GM12878 (cell line): ENCODE measurements around the gene MIA2. TPM values are rescaled to one million over a fixed set of nuclear protein-coding genes. Genes with fewer than 3 reads are reported as not detected.

Experiments
- ATAC-seq: fragments of 200-7000 bp; cut with Tn5 transposase; 3 replicates; pipeline ENCODE4 v1.9.1; 2020; ENCODE audit warnings: mild to moderate bottlenecking, moderate library complexity
- BruUV-seq: library from RNA; stranded (reverse); fragments of 400-500 nt; replicated peaks from 2 replicates; lab custom pipeline; 2021; lab: Mats Ljungman, UMichigan
- CTCF ChIA-PET: fragments of 300-600 bp; sonication (Branson Sonifier 250); formaldehyde crosslinking; extraction: SDS; loops from one replicate; lab custom pipeline; 2021; ENCODE audit warnings: inconsistent platforms; lab: Yijun Ruan, JAX
- POLR2A ChIA-PET: fragments of 350-600 bp; formaldehyde crosslinking; extraction: SDS; loops from one replicate; lab custom pipeline; 2021; ENCODE audit warnings: inconsistent platforms; lab: Charles Lee
- RAD21 ChIA-PET: fragments of 300-600 bp; sonication (Branson Sonifier 250); formaldehyde crosslinking; loops from one replicate; lab custom pipeline; 2023; ENCODE audit warnings: antibody characterized with exemption; ENCODE audit not compliant: unreplicated experiment; lab: Charles Lee
- SMC1A ChIA-PET: fragments of 300-600 bp; sonication (Branson Sonifier 250); formaldehyde crosslinking; loops from one replicate; lab custom pipeline; 2023; ENCODE audit not compliant: unreplicated experiment, uncharacterized antibody; lab: Charles Lee
- DNase-seq: peaks from one replicate; pipeline ENCODE4 v3.0.0-alpha.2; 2011; ENCODE audit warnings: low read depth, low spot score
- FAIRE-seq: peaks from 3 replicates; lab custom pipeline; 2011; peaks lifted over from hg19 to GRCh38; lab: Jason Lieb, UNC
- H2AFZ ChIP-seq: 2 replicates; pipeline ENCODE4 v1.6.0; 2011; ENCODE audit warnings: low read depth, low read length, control low read depth; ENCODE audit not compliant: control insufficient read depth
- H3K27ac ChIP-seq: 2 replicates; pipeline ENCODE4 v1.5.1; 2011; ENCODE audit warnings: control low read depth; ENCODE audit not compliant: control insufficient read depth, insufficient read depth
- H3K27me3 ChIP-seq, 2 experiments: replicated peaks in 1 of 2; 2 replicates each; pipeline versions ENCODE4 v1.6.0 to v1.6.1; 2011; ENCODE audit warnings: low read length in 1 of 2; ENCODE audit not compliant: control insufficient read depth in 2 of 2, insufficient read depth in 2 of 2
- H3K36me3 ChIP-seq, 2 experiments: 2 replicates each; pipeline ENCODE4 v1.5.1; 2011; ENCODE audit warnings: low read length in 1 of 2; ENCODE audit not compliant: control insufficient read depth in 2 of 2, insufficient read depth in 2 of 2
- H3K4me1 ChIP-seq: 2 replicates; pipeline ENCODE4 v1.6.1; 2011; ENCODE audit warnings: mild to moderate bottlenecking, low read length, moderate library complexity, mixed read lengths; ENCODE audit not compliant: control insufficient read depth, insufficient read depth
- H3K4me2 ChIP-seq: 2 replicates; pipeline ENCODE4 v1.6.0; 2011; ENCODE audit warnings: control low read depth; ENCODE audit not compliant: control insufficient read depth, insufficient read depth
- H3K4me3 ChIP-seq: fragments of 200-600 bp; sonication (generic); 2 replicates; pipeline ENCODE4 v1.5.1; 2016
- H3K79me2 ChIP-seq: 2 replicates; pipeline ENCODE4 v1.6.0; 2011; ENCODE audit warnings: low read length; ENCODE audit not compliant: control insufficient read depth, insufficient read depth
- H3K9ac ChIP-seq: 2 replicates; pipeline ENCODE4 v1.8.0; 2011; ENCODE audit warnings: low read length, control low read depth, mixed read lengths; ENCODE audit not compliant: control insufficient read depth, insufficient read depth
- H3K9me3 ChIP-seq: replicated peaks from 3 replicates; pipeline ENCODE4 v1.5.1; 2011; ENCODE audit warnings: mild to moderate bottlenecking, low read length; ENCODE audit not compliant: control insufficient read depth, insufficient read depth
- H4K20me1 ChIP-seq: 2 replicates; pipeline ENCODE4 v1.6.0; 2011; ENCODE audit not compliant: control insufficient read depth, insufficient read depth
- CREB1 ChIP-seq: IDR thresholded peaks from 2 replicates; pipeline ENCODE4 v1.6.1; 2012; ENCODE audit warnings: low read depth, mild to moderate bottlenecking, inconsistent platforms
- CREM ChIP-seq: IDR thresholded peaks from 2 replicates; pipeline ENCODE4 v1.6.1; 2014; ENCODE audit warnings: antibody characterized with exemption, low read depth
- EGR1 ChIP-seq, 2 experiments: IDR thresholded peaks; 1 replicate in 1 of 2; 2 replicates in 1 of 2; pipeline ENCODE4 v1.6.1; 2011 to 2012; ENCODE audit warnings: low read depth in 2 of 2, low read length in 2 of 2, borderline replicate concordance in 1 of 2, mild to moderate bottlenecking in 1 of 2, moderate library complexity in 1 of 2
- ESRRA ChIP-seq: IDR thresholded peaks from 2 replicates; pipeline ENCODE4 v1.6.1; 2012; ENCODE audit warnings: mild to moderate bottlenecking, low read length, improper control_type of control experiment
- EZH2 ChIP-seq: IDR thresholded peaks from 2 replicates; pipeline ENCODE4 v1.6.1; 2012; ENCODE audit warnings: low read depth, mild to moderate bottlenecking, control low read depth, inconsistent platforms, low read length, borderline replicate concordance; ENCODE audit not compliant: control insufficient read depth
- MTA2 ChIP-seq: fragments of 450-650 bp; IDR thresholded peaks from 2 replicates; pipeline ENCODE4 v1.6.1; 2016; ENCODE audit warnings: low read depth, mild to moderate bottlenecking, moderate library complexity
- SMARCA5 ChIP-seq: fragments of 450-650 bp; IDR thresholded peaks from 2 replicates; pipeline ENCODE4 v1.6.1; 2017; ENCODE audit warnings: mild to moderate bottlenecking
- USF2 ChIP-seq: IDR thresholded peaks from 2 replicates; pipeline ENCODE4 v1.6.1; 2011; ENCODE audit warnings: low read depth, low read length, improper control_type of control experiment, borderline replicate concordance
- ZNF384 ChIP-seq: IDR thresholded peaks from 2 replicates; pipeline ENCODE4 v1.6.1; 2012; ENCODE audit warnings: low read depth, mild to moderate bottlenecking, low read length, improper control_type of control experiment, borderline replicate concordance
- ZZZ3 ChIP-seq: IDR thresholded peaks from 2 replicates; pipeline ENCODE4 v1.6.1; 2011; ENCODE audit warnings: low read depth; ENCODE audit not compliant: control insufficient read depth, insufficient read length
- WGBS: methylation state at CpG from one replicate; pipeline ENCODE4 v1.1.6; 2016; ENCODE audit warnings: low lambda C conversion rate; ENCODE audit not compliant: insufficient replicate concordance, insufficient coverage; ENCODE audit errors: missing lambda C conversion rate; 5-methylcytosine and 5-hydroxymethylcytosine counted together
- in situ Hi-C: fragments of 300-500 bp; cut with MboI; formaldehyde crosslinking; loops from 9 replicates; pipeline ENCODE4 v1.14.3; 2018; ENCODE audit warnings: mixed read lengths
- intact Hi-C: fragments of 100-400 bp; cut with micrococcal nuclease; formaldehyde crosslinking; loops from one replicate; pipeline ENCODE4 v1.14.2; 2022; ENCODE audit not compliant: unreplicated experiment
- polyA plus RNA-seq, 11 experiments: library from polyadenylated mRNA; depleted of rRNA in 4 of 11; unstranded in 6 of 11; stranded (reverse) in 5 of 11; fragments of >200 nt; fragmentation: Nextera tagmentation in 4 of 11; fragmentation: Illumina TruSeq in 1 of 11; extraction: Ambion mirVana in 4 of 11; extraction: Trizol in 1 of 11; gene quantifications; 1 replicate in 1 of 11; 2 replicates in 10 of 11; pipeline versions ENCODE4 v1.2.1 to v1.2.3, GENCODE V29; 2011 to 2016; ENCODE audit warnings: inconsistent platforms in 2 of 11, missing spikeins in 2 of 11, low read depth in 1 of 11
- total RNA-seq, 4 experiments: library from RNA; depleted of rRNA in 3 of 4; stranded (reverse); fragments of >200 nt in 3 of 4; fragmentation: Illumina TruSeq in 1 of 4; extraction: Trizol in 1 of 4; gene quantifications; 2 replicates each; pipeline versions ENCODE4 v1.2.1 to v1.2.3, GENCODE V29; 2013 to 2021

Gene MIA2
- total and polyA plus RNA-seq, 10 of the 15 experiments (the other 5 are each of a cell fraction or from before 2014, with no cell fraction given) = 6.3 to 36.8 (median 17.1) TPM

- ChIA-PET RAD21 (interaction anchor here (2.0 to 3.0 kb wide), 2 partner anchors 169 to 205 kb away, joined by 8 to 9 read pairs; partner anchors contain the start of gene FBXO33), POLR2A (interaction anchor here (1.5 kb wide), 1 partner anchor 12 kb away, joined by 3 read pairs; no protein-coding TSS in a partner anchor)
- Histone ChIP-seq H3K4me1 (peaks cover 4% of the 10 kb centered on the region; the same call in 1 of the 2 replicates), H2AFZ (no peak overlapping the region), H3K27me3 (no peaks in the 10 kb centered on the region), H3K79me2 (peaks cover 21% of the 10 kb centered on the region), H4K20me1 (no peaks in the 10 kb centered on the region), H3K9ac (no peak overlapping the region), H3K27ac (no peak overlapping the region), H3K4me3 (no peak overlapping the region)
- FAIRE-seq = no peak
- no peak for ATAC-seq
- intact Hi-C loops = loop anchor here (10.0 kb wide), 1 partner anchor 150 kb away; the partner anchor contains the start of gene GEMIN2
- TF ChIP-seq ZZZ3 = no peak
- TF ChIP-seq ZNF384 = no peak
- TF ChIP-seq SMARCA5 = no peak
- TF ChIP-seq ESRRA = no peak
- TF ChIP-seq EZH2 = no peak
- no peak for TF ChIP-seq CREM
- no peak for TF ChIP-seq CREB1
- TF ChIP-seq MTA2 = no peak
- no peak for TF ChIP-seq USF2
- no peak for TF ChIP-seq EGR1 (IDR thresholded peaks at IDR 0.05; ENCODE audit: borderline replicate concordance in 1 of 2, low read depth in 2 of 2, low read length in 2 of 2)
- TF ChIP-seq, all 136 proteins: peak for 0
- BruUV-seq = no TSS peak
- 95% methylated on average over 1 of the region's 1 CpG for WGBS
- DNase-seq = no peak
- CTCF ChIA-PET = interaction anchor here (1.7 kb wide), 1 partner anchor 33 kb away, joined by 8 read pairs; no protein-coding TSS in a partner anchor
- no peaks in the 10 kb centered on the region for H3K9me3 ChIP-seq
- in situ Hi-C loops = no loop called here
- no peaks in the 10 kb centered on the region for H3K36me3 ChIP-seq
- no peak overlapping the region for H3K4me2 ChIP-seq
- SMC1A ChIA-PET = interaction anchor here (0.6 to 1.8 kb wide), 7 partner anchors 16 to 559 kb away, joined by 3 to 6 read pairs (median 3); no protein-coding TSS in a partner anchor
These were observed 30.8 kb downstream of the MIA2 start for GRCh38 chr14:39264558-39264957.
